ENCODE data around the gene RELN.

DNA sequence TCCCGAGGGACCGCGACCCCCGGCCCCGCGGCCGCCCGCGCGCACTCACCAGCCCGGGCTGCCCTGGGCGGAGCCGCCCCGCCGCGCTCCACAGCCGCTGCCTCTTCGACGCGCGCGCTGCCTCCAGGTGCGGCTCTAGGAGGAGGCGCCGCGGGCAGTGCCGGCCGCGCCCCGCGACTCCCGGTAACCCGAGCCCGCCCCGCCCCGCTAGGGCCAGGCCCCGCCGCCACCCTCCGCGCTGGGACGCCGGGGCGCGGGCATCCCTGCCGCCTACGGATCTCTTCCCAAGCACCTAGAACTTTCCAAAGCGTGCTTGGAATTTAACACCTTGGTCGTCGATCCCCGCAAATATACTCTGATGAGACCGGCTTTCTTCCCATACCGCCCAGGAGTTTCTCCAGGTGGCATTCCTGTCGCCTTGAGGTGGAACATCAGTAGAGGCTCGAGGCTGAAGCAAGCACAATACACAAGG is 543.4 kb downstream of the RELN start, which contains the start of gene SLC26A5:
- TF ChIP-seq, protein P1, sequence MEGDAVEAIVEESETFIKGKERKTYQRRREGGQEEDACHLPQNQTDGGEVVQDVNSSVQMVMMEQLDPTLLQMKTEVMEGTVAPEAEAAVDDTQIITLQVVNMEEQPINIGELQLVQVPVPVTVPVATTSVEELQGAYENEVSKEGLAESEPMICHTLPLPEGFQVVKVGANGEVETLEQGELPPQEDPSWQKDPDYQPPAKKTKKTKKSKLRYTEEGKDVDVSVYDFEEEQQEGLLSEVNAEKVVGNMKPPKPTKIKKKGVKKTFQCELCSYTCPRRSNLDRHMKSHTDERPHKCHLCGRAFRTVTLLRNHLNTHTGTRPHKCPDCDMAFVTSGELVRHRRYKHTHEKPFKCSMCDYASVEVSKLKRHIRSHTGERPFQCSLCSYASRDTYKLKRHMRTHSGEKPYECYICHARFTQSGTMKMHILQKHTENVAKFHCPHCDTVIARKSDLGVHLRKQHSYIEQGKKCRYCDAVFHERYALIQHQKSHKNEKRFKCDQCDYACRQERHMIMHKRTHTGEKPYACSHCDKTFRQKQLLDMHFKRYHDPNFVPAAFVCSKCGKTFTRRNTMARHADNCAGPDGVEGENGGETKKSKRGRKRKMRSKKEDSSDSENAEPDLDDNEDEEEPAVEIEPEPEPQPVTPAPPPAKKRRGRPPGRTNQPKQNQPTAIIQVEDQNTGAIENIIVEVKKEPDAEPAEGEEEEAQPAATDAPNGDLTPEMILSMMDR (IDR thresholded peaks at IDR 0.05), result no peak
- no peak for TF ChIP-seq POLR2A (IDR thresholded peaks at IDR 0.05; ENCODE audit: low read depth)
- TF ChIP-seq POLR2AphosphoS5 (IDR thresholded peaks at IDR 0.05), result no peak
- no peak for TF ChIP-seq EP300 (IDR thresholded peaks at IDR 0.05)
